ENCODE data around the gene ZNF474.

The ZNF474 gene

GRCh38 chr5:122153774-122154173 lies 24.4 kb downstream of the ZNF474 start:
- DNase-seq (ENCODE audit: low read depth in 2 of 2), result no peak

- DNase-seq (ENCODE audit: low read depth in 2 of 2), result no peak
Measured at GRCh38 chr5:122154491-122154890, 25.1 kb downstream of the ZNF474 start.

GRCh38 chr5:122154910-122155309 lies 25.6 kb downstream of the ZNF474 start:
- DNase-seq (ENCODE audit: low read depth in 2 of 2), result no peak

- DNase-seq (ENCODE audit: low read depth in 2 of 2), result no peak
Measured at GRCh38 chr5:122155546-122155945, 26.2 kb downstream of the ZNF474 start.

- DNase-seq (ENCODE audit: low read depth in 2 of 2), result no peak
Measured at GRCh38 chr5:122156724-122157325, 27.5 kb downstream of the ZNF474 start.

GRCh38 chr5:122162100-122162638 lies 32.8 kb downstream of the ZNF474 start:
- DNase-seq (ENCODE audit: low read depth in 2 of 2), result no peak

- DNase-seq (ENCODE audit: low read depth in 2 of 2), result no peak
Measured at GRCh38 chr5:122163121-122164069, 34.0 kb downstream of the ZNF474 start.

GRCh38 chr5:122164070-122164435 lies 34.7 kb downstream of the ZNF474 start:
- no peak for DNase-seq (ENCODE audit: low read depth in 2 of 2)

GRCh38 chr5:122164831-122165558 lies 35.6 kb downstream of the ZNF474 start:
- DNase-seq (ENCODE audit: low read depth in 2 of 2), result no peak

GRCh38 chr5:122165559-122166078 lies 36.3 kb downstream of the ZNF474 start:
- no peak for DNase-seq (ENCODE audit: low read depth in 2 of 2)

- no peak for DNase-seq (ENCODE audit: low read depth in 2 of 2)
Measured at GRCh38 chr5:122169350-122170103, 40.2 kb downstream of the ZNF474 start.

GRCh38 chr5:122170620-122171019 lies 41.3 kb downstream of the ZNF474 start:
- DNase-seq (ENCODE audit: low read depth in 2 of 2), result no peak

GRCh38 chr5:122172207-122172606 lies 42.9 kb downstream of the ZNF474 start:
- no peak for DNase-seq (ENCODE audit: low read depth in 2 of 2)

- DNase-seq (ENCODE audit: low read depth in 2 of 2), result no peak
Measured at GRCh38 chr5:122173474-122174415, 44.4 kb downstream of the ZNF474 start.

- DNase-seq (ENCODE audit: low read depth in 2 of 2), result no peak
Measured at GRCh38 chr5:122175091-122175490, 45.7 kb downstream of the ZNF474 start.

GRCh38 chr5:122175852-122176251 lies 46.5 kb downstream of the ZNF474 start:
- DNase-seq (ENCODE audit: low read depth in 2 of 2), result no peak

GRCh38 chr5:122177161-122177560 lies 47.8 kb downstream of the ZNF474 start:
- no peak for DNase-seq (ENCODE audit: low read depth in 2 of 2)

- no peak for DNase-seq (ENCODE audit: low read depth in 2 of 2)
Measured at GRCh38 chr5:122179701-122180100, 50.4 kb downstream of the ZNF474 start.

GRCh38 chr5:122180146-122180712 lies 50.9 kb downstream of the ZNF474 start:
- no peak for DNase-seq (ENCODE audit: low read depth in 2 of 2)
